GM18870 (cell line): ENCODE measurements around the gene TMEM131.

Experiments used
- ATAC-seq: cut with Tn5 transposase; IDR thresholded peaks from one replicate; pipeline ENCODE4 v1.9.1; 2021; ENCODE audit warnings: moderate library complexity; ENCODE audit not compliant: unreplicated experiment

The TMEM131 gene

DNA sequence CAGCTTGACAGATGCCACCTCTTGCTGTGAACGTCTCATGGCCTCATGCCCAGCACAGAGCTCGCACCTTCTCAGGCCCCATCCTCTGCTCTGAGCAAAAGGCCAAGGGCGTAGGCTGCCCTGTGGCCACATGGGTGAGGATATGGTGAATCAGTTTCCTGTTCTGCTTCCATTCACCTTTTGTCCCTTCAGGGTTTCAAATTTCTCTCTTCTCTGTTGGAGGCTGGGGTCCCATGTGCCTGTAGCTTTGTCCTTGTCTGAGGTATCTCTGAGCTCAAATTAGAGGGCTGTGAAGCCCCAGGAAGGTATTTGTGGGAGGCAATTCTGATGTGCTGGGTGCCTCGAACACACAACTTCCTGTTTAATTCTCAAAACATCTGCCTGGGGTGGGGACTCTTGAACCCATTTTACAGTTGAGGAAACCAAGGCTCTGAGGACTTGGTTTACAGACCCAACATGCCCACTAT, 253.3 kb downstream of the TMEM131 start:
- ATAC-seq: no peak

DNA sequence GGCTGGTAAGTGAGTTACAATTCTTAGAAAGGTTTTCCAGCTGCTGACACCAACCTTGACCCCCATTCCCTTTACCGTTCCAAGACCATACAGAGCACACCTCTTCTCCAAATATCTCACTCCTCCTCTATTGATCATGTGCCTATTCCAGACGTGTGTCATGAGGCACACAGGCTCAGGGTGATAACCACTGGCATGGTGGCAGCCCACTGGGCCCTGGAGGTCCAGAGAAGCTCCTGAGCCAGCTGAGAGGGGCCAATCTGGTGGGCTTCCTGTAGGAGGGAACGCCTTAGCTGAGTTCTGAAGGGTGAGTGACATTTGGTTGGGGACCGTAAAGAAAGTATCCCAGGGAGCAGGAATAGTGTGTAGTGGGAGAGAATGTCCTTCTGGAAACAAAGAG, 254.1 kb downstream of the TMEM131 start:
- ATAC-seq: no peak

DNA sequence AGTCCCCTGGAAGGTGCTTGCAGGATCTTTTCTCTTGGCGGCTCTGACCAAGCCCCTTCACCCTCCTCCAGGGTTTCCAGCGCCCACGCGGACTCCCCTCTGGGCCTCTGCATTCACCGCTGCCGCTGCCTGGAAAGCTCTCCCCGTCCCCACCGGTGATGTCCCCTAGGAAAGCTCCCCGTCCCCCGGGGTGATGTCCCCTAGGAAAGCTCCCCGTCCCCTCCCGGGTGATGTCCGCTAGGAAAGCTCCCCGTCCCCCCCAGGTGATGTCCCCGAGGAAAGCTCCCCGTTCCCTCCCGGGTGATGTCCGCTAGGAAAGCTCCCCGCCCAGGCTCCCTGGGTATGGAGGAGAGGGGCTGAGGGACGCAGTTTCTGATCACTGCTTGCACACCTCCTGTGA, 254.5 kb downstream of the TMEM131 start:
- no peak for ATAC-seq

DNA sequence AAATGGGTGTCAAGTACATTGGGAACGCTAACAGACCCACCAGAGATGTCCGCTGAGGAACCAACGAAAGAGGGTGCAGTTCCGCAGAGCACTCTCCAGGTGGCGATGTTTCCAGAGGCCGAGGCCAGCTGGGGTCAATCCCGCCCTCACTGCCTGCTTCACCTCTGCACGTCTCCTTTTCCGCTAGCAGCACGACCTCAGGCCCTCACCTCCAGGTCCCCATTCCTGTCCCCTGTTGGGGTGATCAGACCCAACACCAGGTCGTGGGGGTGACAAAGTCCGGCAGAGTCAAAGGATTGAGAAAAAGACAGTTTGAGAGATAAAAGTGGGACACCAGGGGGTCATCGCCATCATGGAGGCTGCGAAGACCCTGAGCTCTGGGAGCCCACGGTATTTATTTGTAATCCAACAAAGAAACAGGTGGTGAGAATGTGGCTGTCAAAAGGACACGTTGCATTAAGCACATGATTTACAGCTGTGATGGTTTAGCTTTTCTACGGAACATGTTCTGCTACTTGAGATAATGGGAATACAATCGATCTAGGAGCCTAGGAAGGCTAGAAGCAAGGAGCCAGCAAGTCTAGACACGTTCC, 255.1 kb downstream of the TMEM131 start:
- no peak for ATAC-seq

DNA sequence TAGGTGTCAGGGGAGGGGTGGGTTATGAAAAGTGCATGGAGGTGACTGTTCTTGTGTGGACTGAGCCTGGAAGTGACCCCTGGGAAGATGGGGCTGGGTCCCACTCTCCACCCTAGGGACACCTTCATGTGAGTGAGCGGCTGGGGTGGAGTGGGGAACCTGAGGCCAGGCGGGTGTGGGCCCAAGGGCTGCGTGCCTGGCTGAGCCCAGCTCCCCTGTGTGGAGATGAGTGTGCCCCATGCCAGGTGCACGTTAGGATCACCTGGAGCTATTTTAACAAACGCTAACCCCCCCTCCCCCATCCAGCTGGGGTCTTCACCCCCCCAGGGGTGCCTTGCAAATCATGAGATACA, 255.9 kb downstream of the TMEM131 start:
- ATAC-seq: no peak

DNA sequence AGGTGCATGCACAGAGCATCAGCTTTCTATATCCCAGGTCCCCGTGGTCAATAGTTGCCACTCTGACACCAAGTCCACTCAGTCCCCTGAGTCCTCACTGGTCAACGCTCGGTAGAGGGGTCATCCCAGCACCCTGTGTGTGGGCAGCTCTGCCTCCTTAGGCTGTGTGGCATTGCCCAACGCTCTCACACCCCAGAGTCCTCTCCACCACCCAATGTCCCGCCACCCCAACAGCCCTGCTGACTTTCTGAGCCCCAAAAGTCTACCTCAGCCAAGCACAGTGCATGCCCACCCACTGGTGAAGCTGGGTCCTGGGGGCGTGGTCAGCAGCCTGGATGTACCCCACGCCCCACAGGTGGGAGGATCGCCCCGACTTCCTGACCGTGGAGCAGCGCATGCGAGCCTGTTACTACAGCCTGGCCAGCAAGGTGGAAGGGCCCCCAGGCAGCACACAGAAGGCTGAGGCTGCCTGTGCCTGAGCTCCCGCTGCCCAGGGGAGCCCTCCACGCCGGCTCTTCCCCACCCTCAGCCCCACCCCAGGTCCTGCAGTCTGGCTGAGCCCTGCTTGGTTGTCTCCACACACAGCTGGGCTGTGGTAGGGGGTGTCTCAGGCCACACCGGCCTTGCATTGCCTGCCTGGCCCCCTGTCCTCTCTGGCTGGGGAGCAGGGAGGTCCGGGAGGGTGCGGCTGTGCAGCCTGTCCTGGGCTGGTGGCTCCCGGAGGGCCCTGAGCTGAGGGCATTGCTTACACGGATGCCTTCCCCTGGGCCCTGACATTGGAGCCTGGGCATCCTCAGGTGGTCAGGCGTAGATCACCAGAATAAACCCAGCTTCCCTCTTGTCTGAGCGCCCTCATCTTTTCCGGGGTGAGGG, 256.5 kb downstream of the TMEM131 start:
- ATAC-seq: no peak

DNA sequence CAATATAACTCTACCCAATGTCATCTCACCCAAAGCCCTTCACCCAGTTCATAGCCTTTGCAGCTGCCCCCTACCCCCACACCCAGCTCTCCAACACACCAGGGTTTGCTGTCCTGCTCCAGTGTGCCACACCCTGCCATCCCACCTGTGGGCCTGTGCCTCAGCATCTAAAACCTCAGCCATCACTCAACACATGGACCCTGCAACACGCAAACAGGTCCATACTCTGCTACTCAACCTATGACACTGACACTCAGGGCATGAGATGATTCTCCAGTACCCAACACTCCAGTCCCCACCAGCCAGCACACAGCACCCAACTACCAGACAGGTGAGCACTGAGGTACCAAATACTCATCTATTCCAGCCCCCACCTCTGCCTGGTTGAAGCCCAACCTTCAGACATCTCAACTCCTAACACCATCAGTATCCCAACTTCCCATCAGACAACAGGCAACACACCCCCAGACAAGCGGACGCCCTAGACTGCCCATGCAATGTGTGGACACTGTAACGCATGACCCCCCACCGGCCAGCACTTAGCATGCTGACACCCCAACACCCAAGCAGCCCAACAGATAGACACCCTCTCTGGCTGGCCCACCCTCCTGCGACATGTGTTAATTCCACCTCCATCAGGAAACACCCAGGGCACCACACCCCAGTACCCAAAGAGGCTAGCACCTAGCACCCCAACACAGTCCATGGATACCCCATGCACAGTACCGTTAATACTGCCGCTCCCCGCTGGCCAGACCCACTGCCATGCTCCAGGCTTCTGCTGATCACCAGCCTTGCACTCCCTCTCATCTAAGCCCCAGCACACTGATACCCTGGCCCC, 257.3 kb downstream of the TMEM131 start:
- no peak for ATAC-seq

DNA sequence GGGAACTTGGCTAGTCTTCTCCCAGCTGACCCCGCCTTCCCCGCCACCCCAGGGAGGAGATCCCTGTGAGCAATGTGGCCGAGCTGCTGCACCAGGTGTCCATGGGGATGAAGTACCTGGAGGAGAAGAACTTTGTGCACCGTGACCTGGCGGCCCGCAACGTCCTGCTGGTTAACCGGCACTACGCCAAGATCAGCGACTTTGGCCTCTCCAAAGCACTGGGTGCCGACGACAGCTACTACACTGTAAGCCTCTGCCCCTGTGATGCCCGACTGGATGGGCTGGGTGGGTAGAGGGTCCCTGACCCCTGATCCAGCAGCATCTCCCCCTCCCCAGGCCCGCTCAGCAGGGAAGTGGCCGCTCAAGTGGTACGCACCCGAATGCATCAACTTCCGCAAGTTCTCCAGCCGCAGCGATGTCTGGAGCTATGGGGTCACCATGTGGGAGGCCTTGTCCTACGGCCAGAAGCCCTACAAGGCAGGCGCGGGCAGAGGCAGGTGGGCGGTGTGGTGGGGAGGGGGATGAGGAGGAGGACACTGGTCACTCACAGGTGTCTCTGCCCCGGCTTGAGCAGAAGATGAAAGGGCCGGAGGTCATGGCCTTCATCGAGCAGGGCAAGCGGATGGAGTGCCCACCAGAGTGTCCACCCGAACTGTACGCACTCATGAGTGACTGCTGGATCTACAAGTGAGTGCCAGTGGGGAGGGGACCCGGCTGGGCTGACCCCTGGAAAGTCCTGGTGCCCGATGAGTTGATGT, 258.1 kb downstream of the TMEM131 start:
- no peak for ATAC-seq

DNA sequence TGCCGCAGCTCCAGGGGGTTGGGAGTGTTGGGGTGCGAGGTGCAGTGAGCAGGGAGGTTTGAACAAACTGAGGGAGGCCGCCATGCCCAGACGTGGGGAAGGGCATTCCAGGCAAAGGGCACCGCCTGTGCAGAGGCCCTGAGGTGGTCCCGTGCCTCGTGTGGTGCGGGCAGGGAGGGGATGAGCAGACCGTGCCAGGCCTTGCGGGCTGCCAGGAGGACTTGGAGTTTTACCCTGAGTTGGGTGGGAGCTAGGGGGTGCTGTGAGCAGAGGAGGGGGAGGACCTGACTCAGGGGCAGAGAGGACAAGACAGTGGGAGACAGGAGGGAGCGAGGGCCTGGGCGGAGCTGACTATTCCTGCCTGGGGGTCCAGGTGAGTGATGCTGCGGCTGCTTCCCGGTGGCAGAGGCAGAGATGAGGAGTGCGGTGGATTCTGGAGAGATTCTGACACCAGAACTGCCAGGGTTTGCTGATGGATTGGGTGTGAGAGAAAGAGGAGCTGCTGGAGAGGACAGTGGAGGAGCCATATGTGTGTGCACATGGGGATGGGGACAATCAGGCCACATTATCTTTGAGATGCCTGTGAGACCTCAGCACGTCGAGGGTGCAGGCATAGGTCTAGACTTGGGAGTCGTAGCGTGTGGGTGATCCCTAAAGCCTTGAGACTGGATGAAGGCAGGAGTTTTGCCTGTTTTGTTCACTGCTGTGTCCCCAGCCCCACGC, 259.0 kb downstream of the TMEM131 start:
- no peak for ATAC-seq

DNA sequence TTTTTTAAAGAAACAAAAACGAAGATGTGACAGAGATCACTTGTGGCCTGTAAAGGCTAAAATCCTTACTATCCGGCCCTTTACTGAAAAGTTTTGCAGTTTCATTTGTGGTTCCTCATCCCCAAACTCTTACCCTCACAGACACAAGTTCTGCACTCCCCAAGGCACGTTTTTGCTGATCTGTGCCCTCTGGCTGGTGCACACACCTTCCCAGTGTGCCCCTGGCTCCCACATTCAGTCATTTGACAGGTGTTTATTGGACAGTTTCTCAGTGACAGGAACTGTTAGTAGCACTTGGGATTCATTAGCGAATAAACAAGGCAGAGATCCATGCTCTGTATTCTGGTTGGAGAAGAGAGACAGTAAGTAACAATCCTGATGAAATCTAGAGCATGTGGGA, 259.6 kb downstream of the TMEM131 start:
- ATAC-seq: no peak

DNA sequence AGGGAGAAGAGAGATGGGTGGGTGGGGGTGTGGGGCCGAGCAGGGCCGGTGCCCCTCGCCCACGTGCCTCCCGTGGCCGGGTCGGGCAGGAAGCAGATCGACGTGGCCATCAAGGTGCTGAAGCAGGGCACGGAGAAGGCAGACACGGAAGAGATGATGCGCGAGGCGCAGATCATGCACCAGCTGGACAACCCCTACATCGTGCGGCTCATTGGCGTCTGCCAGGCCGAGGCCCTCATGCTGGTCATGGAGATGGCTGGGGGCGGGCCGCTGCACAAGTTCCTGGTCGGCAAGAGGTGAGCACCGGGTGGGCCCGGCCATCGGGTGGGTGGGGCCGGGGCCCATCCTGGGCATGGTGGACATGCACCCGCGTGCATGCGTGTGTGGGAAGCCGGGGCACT, 260.6 kb downstream of the TMEM131 start:
- ATAC-seq: no peak

DNA sequence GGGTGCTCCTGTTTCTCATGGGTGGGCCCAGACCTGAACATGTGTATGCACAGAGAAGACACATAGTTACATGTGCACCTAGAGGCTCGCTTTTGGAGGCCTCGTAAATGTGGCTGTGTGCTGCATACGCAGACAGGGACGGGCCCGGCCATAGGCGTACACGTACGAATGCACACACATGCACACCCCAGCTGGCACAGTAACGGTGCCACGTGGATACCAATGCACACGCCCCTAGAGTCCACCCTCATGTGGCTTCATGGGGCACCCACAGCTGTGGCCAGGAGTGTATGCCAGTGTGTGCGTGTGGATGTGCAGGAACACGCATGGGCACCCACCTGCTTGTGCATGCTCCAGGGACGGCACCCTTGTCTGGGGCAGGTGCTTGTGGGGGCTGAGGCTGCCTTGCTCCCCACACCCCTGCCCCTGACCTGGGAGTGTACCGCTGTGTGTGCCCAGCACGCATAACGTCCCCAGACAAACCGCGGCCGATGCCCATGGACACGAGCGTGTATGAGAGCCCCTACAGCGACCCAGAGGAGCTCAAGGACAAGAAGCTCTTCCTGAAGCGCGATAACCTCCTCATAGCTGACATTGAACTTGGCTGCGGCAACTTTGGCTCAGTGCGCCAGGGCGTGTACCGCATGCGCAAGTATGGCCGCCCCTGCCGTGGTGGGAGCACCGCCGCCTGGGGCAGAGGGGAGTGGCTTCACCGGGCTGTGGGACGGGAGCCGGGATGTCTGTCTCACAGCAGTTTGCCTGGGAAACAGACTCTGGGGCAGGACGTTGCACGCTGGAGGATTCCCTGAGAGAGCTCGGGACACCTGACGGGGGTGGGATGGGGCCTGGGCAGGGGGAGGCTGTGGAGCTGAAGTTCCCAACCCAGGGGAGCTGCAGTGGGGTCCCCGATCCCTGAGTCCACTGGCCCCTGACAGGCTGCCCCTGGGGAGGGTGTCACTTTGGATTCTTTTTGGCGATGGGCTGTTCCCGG, 261.4 kb downstream of the TMEM131 start:
- ATAC-seq: no peak

DNA sequence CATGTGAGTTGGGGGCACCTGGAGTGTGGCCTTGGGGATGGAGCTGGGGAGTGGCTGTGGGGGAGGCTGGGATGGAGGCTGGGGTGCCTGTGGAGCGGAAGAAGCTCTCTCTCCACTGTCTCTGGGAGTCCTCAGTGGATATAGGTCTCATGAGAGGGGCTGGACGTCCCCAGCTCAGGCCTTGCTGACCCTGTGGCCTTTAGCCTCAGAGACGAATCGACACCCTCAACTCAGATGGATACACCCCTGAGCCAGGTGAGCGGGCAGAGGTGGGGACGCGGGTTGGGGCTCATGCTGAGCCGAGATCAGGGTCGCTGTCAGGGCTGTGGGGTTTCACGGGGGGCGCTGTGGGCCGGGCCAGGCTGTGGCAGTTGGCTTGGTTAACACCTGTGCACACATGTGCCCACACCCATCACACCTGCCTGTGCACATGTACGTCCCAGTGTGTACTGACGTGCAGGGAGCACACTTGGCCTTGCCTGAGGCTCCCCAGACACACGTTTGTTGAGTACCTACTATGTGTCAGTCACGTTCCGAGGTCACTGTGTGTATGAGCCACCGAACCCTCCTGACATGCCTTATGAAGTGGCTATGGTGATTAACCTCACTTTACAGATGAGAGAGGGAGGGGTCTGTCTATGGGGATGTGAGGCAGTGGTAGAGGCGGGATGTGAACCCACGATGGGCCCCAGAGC, 262.3 kb downstream of the TMEM131 start:
- no peak for ATAC-seq

DNA sequence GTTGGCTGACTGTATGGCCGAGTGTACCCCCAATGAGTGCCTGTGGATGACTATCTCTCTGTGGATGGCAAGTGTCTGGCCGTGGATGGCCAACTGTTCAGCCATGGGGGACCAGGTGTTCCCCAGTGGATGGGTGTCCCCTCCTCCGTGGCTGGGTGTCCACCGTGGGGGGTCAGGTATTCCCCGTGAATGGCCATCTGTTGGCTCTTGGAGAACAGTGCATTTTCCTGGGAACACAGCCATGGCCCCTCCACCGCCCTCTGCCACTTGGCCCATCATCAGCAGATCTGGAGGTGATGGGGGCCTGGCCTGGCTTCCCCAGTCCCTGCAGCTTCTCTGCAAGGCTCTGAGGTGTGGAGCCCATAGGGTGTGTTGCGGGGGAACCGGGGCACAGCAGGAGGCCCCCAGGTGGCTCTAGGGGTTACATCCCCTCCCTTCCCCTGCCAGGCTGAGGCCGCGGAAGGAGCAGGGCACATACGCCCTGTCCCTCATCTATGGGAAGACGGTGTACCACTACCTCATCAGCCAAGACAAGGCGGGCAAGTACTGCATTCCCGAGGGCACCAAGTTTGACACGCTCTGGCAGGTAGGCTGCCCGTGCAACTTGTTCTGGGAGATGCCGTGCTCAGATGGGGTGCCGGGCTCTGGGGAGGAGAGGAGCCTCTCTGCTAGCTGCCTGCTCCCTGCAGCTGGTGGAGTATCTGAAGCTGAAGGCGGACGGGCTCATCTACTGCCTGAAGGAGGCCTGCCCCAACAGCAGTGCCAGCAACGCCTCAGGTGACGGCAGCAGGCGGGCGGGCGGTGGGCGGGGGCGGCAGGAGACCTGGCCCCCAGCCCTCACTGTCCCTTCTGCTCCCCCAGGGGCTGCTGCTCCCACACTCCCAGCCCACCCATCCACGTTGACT, 263.1 kb downstream of the TMEM131 start:
- no peak for ATAC-seq

DNA sequence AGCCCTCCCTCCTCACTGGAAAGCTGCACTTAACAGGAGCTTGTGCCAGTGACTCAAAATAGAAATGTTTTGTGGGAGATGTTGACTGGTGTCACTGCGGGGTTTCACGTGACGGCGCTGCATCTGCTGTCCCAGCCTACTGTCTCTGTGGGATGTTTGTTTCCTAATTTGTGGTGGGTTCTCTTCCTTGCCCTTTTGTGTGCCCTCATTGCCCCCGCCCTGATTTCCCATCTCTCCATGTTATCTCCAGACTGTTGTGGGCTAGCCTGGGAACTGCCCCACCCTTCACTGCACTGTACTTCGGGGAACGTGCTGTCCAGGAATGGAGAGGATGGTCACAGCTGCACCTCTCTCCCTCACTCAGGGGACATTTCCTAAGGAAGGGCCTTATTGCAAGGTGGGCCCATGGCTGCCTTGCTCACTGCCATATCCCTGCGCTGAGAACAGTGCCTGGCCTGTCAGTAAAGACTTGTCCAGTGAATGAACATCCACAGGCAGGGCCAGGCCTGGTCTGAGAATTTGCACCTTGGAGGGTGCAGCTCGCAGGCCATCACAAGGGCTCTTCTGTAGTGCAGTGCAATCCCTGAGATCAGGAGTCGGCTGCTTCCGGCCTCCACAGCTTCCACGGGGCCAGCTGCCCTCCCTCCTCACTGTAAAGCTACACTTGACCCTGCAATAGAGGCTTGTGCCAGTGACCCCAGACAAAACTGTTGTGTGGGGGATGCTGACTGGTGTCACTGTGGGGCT, 264.3 kb downstream of the TMEM131 start:
- no peak for ATAC-seq

DNA sequence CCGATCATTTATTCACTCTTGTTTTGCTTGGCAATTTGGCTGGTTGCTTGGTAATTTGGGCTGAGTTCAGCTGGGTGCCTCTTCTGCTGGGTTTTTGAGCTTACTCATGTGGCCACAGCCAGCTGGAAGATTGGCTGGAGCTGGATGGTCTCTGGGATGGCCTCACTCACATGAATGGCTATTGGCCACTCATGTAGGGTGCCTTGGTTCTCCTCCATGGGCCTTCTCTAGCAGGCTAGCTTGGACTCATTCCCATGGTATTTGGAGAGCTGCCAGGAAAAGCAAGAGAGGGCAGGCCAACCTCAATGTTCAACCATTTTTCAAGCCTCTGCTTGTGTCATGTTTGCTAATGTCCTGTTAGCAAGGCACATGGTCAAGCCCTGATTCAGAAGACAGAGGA, 265.5 kb downstream of the TMEM131 start:
- ATAC-seq: no peak
